ENCODE measurements around the gene R3HDM4. TPM values are rescaled to one million over a fixed set of nuclear protein-coding genes. Genes with fewer than 3 reads are reported as not detected.

R3HDM4 gene
- total and polyA plus RNA-seq, 4 donors = 14.1 to 72.4 (median 20.2) TPM

GRCh38 chr19:858284-858683, 54.7 kb downstream of the R3HDM4 start (continued):
- TF ChIP-seq TAF1 (conservative IDR thresholded peaks at IDR 0.05) = no peak

- 75% methylated on average over 40 of the region's 40 CpGs for WGBS
- H3K36me3 ChIP-seq (ENCODE audit: control insufficient read depth in 4 of 4, insufficient read depth in 3 of 4, low read depth in 1 of 4, low read length in 3 of 4) = no peaks in the 10 kb centered on the region
Measured at GRCh38 chr19:855566-856120, 57.4 kb downstream of the R3HDM4 start.

More at GRCh38 chr19:855566-856120, 57.4 kb downstream of the R3HDM4 start:
- H3K9ac ChIP-seq (ENCODE audit: low read depth in 1 of 2, low read length in 2 of 2) = no peak overlapping the region
- no peaks in the 10 kb centered on the region for H3K27me3 ChIP-seq (ENCODE audit: control insufficient read depth in 4 of 4, insufficient read depth in 4 of 4, low read length in 3 of 4)
- H3K4me1 ChIP-seq (ENCODE audit: control insufficient read depth in 4 of 4, insufficient read depth in 4 of 4, low read length in 3 of 4) = peaks cover 5 to 11% (median 9%) of the 10 kb centered on the region in 4 donors
- no peak for TF ChIP-seq FOXA1 (IDR thresholded peaks at IDR 0.05)
- TF ChIP-seq REST (IDR thresholded peaks at IDR 0.05) = no peak
- no peak for TF ChIP-seq EGR1 (IDR thresholded peaks at IDR 0.05; ENCODE audit: low read depth in 2 of 2)
- TF ChIP-seq NR2F2 (IDR thresholded peaks at IDR 0.05) = no peak
- TF ChIP-seq ATF3 (IDR thresholded peaks at IDR 0.05) = no peak
- no peak for TF ChIP-seq HNF4G (IDR thresholded peaks at IDR 0.05)
- no peak for TF ChIP-seq HNF4A (conservative IDR thresholded peaks at IDR 0.05)
- no peak for TF ChIP-seq MAX (IDR thresholded peaks at IDR 0.05)
- TF ChIP-seq YY1 (IDR thresholded peaks at IDR 0.05) = no peak
- no peak for TF ChIP-seq JUND (IDR thresholded peaks at IDR 0.05)
- no peak for TF ChIP-seq ZBTB33 (IDR thresholded peaks at IDR 0.05)
- no peak for TF ChIP-seq RAD21 (IDR thresholded peaks at IDR 0.05)
- TF ChIP-seq GABPA (IDR thresholded peaks at IDR 0.05 in 1 of 2, conservative IDR thresholded peaks at IDR 0.05 in 1 of 2) = no peak
- TF ChIP-seq CTCF (IDR thresholded peaks at IDR 0.05; ENCODE audit: low read depth, low read length, missing input control) = no peak
- no peak for TF ChIP-seq SP1 (IDR thresholded peaks at IDR 0.05)
- no peak for TF ChIP-seq TAF1 (conservative IDR thresholded peaks at IDR 0.05)
- H3K27ac ChIP-seq (ENCODE audit: low read depth in 1 of 2, low read length in 2 of 2) = no peak overlapping the region
- H3K9me3 ChIP-seq (ENCODE audit: control insufficient read depth in 4 of 4, low read length in 3 of 4) = no peaks in the 10 kb centered on the region
- DNase-seq (ENCODE audit: low spot score) = no peak
- no peak overlapping the region for H3K4me3 ChIP-seq (ENCODE audit: low read depth in 1 of 3, low read length in 3 of 3)

Measured in liver (tissue), 9 donors.